Ishikawa (cell line): ENCODE results near the gene TRHDE.

Experiments used
- CEBPB ChIP-seq: IDR thresholded peaks from 2 replicates; pipeline ENCODE4 v1.6.1; 2012
- CREB1 ChIP-seq: IDR thresholded peaks from 2 replicates; pipeline ENCODE4 v1.6.1; 2012; ENCODE audit warnings: low read depth
- EGR1 ChIP-seq: IDR thresholded peaks from 2 replicates; pipeline ENCODE4 v1.6.1; 2012
- EP300 ChIP-seq: IDR thresholded peaks from 2 replicates; pipeline ENCODE4 v1.6.1; 2012; ENCODE audit warnings: borderline replicate concordance
- FOXM1 ChIP-seq: IDR thresholded peaks from 2 replicates; pipeline ENCODE4 v1.6.1; 2012; ENCODE audit warnings: low read depth, borderline replicate concordance
- MAX ChIP-seq: IDR thresholded peaks from 2 replicates; pipeline ENCODE4 v1.6.1; 2012
- NFIC ChIP-seq: IDR thresholded peaks from 2 replicates; pipeline ENCODE4 v1.6.1; 2012
- RAD21 ChIP-seq: IDR thresholded peaks from 2 replicates; pipeline ENCODE4 v1.6.1; 2012; ENCODE audit warnings: low read depth
- TAF1 ChIP-seq: IDR thresholded peaks from 2 replicates; pipeline ENCODE4 v1.6.1; 2012; ENCODE audit warnings: low read depth, mild to moderate bottlenecking
- TCF12 ChIP-seq: IDR thresholded peaks from 2 replicates; pipeline ENCODE4 v1.6.1; 2012; ENCODE audit warnings: low read depth
- TEAD4 ChIP-seq: IDR thresholded peaks from 2 replicates; pipeline ENCODE4 v1.6.1; 2012
- YY1 ChIP-seq: IDR thresholded peaks from 2 replicates; pipeline ENCODE4 v1.6.1; 2012; ENCODE audit warnings: low read depth
- ZBTB7A ChIP-seq: IDR thresholded peaks from 2 replicates; pipeline ENCODE4 v1.6.1; 2012; ENCODE audit warnings: low read depth
- TF ChIP-seq, protein P1 (sequence below): IDR thresholded peaks from 2 replicates; pipeline ENCODE4 v1.6.1; 2012; ENCODE audit warnings: low read depth, mild to moderate bottlenecking
- TF ChIP-seq, protein P2 (sequence below): IDR thresholded peaks from 2 replicates; pipeline ENCODE4 v1.6.1; 2012

TRHDE gene

GRCh38 chr12:72291175-72291574 is 19.0 kb downstream of the TRHDE start:
- TF ChIP-seq MAX, result no peak
- no peak for TF ChIP-seq NFIC
- TF ChIP-seq YY1, result no peak
- no peak for TF ChIP-seq CEBPB
- TF ChIP-seq ZBTB7A, result no peak
- TF ChIP-seq EP300, result no peak
- no peak for TF ChIP-seq CREB1
- no peak for TF ChIP-seq RAD21
- TF ChIP-seq, protein P1, sequence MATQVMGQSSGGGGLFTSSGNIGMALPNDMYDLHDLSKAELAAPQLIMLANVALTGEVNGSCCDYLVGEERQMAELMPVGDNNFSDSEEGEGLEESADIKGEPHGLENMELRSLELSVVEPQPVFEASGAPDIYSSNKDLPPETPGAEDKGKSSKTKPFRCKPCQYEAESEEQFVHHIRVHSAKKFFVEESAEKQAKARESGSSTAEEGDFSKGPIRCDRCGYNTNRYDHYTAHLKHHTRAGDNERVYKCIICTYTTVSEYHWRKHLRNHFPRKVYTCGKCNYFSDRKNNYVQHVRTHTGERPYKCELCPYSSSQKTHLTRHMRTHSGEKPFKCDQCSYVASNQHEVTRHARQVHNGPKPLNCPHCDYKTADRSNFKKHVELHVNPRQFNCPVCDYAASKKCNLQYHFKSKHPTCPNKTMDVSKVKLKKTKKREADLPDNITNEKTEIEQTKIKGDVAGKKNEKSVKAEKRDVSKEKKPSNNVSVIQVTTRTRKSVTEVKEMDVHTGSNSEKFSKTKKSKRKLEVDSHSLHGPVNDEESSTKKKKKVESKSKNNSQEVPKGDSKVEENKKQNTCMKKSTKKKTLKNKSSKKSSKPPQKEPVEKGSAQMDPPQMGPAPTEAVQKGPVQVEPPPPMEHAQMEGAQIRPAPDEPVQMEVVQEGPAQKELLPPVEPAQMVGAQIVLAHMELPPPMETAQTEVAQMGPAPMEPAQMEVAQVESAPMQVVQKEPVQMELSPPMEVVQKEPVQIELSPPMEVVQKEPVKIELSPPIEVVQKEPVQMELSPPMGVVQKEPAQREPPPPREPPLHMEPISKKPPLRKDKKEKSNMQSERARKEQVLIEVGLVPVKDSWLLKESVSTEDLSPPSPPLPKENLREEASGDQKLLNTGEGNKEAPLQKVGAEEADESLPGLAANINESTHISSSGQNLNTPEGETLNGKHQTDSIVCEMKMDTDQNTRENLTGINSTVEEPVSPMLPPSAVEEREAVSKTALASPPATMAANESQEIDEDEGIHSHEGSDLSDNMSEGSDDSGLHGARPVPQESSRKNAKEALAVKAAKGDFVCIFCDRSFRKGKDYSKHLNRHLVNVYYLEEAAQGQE, result no peak
- no peak for TF ChIP-seq FOXM1
- TF ChIP-seq TAF1, result no peak

GRCh38 chr12:72293701-72294100 is 21.5 kb downstream of the TRHDE start:
- no peak for TF ChIP-seq CEBPB
- no peak for TF ChIP-seq RAD21
- TF ChIP-seq CREB1, result no peak
- TF ChIP-seq, protein P1, result no peak
- TF ChIP-seq, protein P2, sequence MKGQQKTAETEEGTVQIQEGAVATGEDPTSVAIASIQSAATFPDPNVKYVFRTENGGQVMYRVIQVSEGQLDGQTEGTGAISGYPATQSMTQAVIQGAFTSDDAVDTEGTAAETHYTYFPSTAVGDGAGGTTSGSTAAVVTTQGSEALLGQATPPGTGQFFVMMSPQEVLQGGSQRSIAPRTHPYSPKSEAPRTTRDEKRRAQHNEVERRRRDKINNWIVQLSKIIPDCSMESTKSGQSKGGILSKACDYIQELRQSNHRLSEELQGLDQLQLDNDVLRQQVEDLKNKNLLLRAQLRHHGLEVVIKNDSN, result no peak
- no peak for TF ChIP-seq TEAD4
- no peak for TF ChIP-seq MAX
- no peak for TF ChIP-seq TCF12
- TF ChIP-seq TAF1, result no peak

GRCh38 chr12:72295101-72295500 is 22.9 kb downstream of the TRHDE start:
- TF ChIP-seq TEAD4 (no peak), NFIC (no peak), YY1 (no peak), CREB1 (no peak), TAF1 (no peak), EGR1 (no peak), TCF12 (no peak), EP300 (no peak), MAX (no peak), FOXM1 (no peak)
- TF ChIP-seq, protein P1, result no peak
- TF ChIP-seq, protein P2, result no peak

GRCh38 chr12:72295744-72296143 is 23.6 kb downstream of the TRHDE start:
- no peak for TF ChIP-seq TCF12

- TF ChIP-seq EP300 (no peak), TCF12 (no peak), CREB1 (no peak), CEBPB (no peak), NFIC (no peak), YY1 (no peak), EGR1 (no peak), TAF1 (no peak), TEAD4 (no peak), ZBTB7A (no peak), FOXM1 (no peak), RAD21 (no peak), MAX (no peak)
- TF ChIP-seq, protein P1, result no peak
- TF ChIP-seq, protein P2, result no peak
These were observed 24.2 kb downstream of the TRHDE start for GRCh38 chr12:72296389-72296788.
